Esophagus squamous epithelium (tissue), 4 donors: Measurements from ENCODE around the gene CES2.

Experiments used
- CTCF ChIP-seq, 6 experiments: fragments of 450-650 bp in 4 of 6; fragments of 200-600 bp in 2 of 6; sonication (generic) in 2 of 6; IDR thresholded peaks; one replicate each; pipeline ENCODE4 v1.5.1; 2016 to 2019; ENCODE audit warnings: antibody characterized with exemption in 6 of 6, mild to moderate bottlenecking in 4 of 6, moderate library complexity in 4 of 6
- POLR2A ChIP-seq, 4 donors: fragments of 450-650 bp; IDR thresholded peaks; one replicate each; pipeline ENCODE4 v1.6.1; 2017; ENCODE audit warnings: antibody characterized with exemption in 4 of 4, mild to moderate bottlenecking in 4 of 4, moderate library complexity in 3 of 4

GRCh38 chr16:66979011-66979717 is 43.8 kb downstream of the CES2 start:
- TF ChIP-seq CTCF (IDR thresholded peaks at IDR 0.05) (no peak), POLR2A (IDR thresholded peaks at IDR 0.05) (no peak)
